Activated CD8-positive, alpha-beta memory T cell treated with anti-CD3 and anti-CD28 coated beads for 48 hours (primary cell): ENCODE results near the gene TAF11L3.
"Not testable (repeated sequence)": the region's sequence is repeated elsewhere in the genome, so short reads cannot be mapped to it uniquely, and the experiment has no call there.

Source experiments
- DNase-seq, 3 experiments: peaks; one replicate each; pipeline ENCODE4 v3.0.0-alpha.2; 2020; ENCODE audit warnings: low read depth in 2 of 3, low spot score in 2 of 3

TAF11L3 gene

DNA sequence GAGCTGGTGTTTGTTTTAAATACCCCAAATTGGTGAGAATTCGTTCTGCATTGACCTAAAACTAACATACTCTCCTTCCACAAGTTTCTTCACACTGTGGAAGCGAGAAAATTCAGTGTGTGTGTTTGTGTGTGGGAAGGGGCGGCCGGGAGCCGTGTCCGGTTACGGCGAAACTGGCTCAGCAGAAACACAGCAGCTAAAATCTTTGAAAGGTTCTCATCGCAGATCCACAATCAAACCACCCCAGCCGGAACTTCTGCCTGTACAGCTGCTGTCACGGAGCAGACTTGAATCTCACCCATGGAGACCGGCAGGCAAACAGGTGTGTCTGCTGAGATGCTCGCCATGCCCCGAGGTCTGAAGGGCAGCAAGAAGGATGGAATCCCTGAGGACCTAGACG lies at the start of gene TAF11L3:
Gene TAF11L3 (plus strand): TSS at position 301 of the 400 bp plus-strand sequence.
- not testable (repeated sequence) for DNase-seq

- no peak for DNase-seq
These were observed 48.1 kb upstream of the TAF11L3 start for GRCh38 chr5:17470064-17470463.

DNA sequence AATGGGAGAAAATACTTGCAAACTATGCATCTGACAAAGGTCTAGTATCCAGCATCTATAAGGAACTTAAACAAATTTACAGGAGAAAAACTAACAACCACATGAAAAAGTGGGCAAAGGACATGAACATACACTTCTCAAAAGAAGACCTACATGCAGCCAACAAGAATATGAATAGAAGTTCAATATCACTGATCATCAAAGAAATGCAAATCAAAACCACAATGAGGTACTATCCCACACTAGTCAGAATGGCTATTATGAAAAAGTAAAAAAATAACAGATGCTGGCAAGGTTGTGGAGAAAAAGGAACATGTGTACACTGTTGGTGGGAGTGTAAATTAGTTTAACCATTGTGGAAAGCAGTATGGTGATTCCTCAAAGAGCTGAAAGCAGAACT lies 43.1 kb upstream of the TAF11L3 start:
- DNase-seq: not testable (repeated sequence)

DNA sequence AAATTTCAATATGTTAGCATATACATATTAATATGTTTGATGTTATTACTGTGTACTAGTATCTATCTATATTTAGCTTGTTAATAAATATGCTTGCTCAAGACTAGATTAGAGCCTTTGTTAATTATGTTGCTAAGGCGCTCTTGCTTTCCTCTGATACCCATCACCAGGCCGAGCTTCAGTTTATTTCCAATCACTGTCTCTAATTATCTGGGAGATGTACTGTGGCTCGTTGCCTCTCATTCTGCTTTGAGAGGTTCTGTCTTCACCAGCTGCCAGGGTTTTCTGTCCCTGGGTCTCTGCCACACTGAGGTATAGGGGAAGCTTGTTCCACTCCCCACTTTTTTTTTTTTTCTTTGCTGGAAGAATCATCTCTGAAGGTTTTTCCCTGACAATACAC lies 41.1 kb upstream of the TAF11L3 start:
- DNase-seq: no peak

DNA sequence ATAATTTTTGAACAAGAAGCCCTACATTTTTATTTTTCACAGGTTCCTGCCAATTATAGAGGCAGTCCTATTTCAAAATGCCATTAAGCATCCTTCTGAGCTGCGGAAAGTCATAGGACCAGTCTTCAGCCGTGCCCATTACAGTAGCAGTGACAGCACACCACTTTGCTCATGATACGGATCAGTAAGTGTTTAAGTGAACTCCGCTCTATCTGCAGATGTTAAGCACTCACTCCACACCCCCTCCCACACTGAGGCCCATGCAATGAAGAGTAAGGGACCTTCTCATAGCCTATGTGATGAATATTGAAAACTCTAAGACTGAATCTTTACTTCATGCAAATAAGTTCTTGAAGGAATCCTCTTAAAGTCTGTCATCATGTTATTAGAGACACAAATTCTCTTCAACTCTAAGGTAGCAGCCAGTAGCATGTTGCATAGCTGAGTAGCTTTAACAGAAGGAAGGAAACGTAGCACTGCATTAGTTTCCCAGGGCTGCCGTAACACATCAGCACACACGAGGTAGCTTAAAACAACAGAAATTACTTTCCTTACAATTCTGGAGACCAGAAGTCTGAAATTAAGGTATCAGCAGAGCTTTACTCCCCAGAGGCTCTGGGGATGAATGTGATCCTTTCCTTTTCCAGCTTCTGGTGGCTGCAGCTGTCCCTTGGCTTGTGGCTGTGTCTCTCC lies 40.4 kb upstream of the TAF11L3 start:
- no peak for DNase-seq

GRCh38 chr5:17481378-17481777 lies 36.8 kb upstream of the TAF11L3 start:
- DNase-seq: no peak

DNA sequence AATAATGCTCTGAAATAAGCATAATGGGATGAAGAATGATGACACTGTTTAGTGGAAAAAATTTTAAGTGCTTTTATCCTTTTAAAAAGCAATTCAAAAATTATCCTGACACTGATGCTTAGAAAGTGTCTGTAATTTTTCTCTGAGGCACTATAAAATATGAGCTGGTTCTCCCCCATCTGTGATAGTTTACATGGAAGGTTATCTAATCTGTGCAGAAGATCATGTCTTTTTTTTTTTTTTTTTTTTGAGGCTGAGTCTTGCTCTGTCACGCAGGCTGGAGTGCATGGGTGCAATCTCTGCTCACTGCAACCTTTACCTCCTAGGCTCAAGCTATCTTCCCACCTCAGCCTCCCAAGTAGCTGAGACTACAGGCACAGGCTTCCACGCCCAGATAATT lies 35.4 kb upstream of the TAF11L3 start:
- DNase-seq: no peak

GRCh38 chr5:17486464-17487173 lies 31.5 kb upstream of the TAF11L3 start:
- not testable (repeated sequence) for DNase-seq

- DNase-seq: no peak
These were observed 31.0 kb upstream of the TAF11L3 start for GRCh38 chr5:17487174-17487512.

DNA sequence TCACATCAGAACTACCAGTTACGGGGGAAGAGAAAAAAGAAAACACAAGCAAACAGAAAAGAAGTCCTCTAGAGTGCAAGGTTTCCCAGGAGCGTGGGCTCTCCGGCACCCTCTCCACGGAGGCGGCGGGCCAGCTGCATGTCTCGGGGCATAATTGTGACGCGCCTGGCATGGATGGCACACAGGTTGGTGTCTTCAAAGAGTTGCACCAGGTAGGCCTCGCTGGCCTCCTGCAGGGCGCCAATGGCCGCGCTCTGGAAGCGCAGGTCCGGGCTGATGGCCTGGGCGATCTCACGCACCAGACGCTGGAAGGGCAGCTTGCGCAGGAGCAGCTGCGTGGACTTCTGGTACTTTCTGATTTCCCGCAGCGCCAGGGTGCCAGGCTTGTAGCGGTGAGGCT lies 26.9 kb upstream of the TAF11L3 start:
- not testable (repeated sequence) for DNase-seq

GRCh38 chr5:17492770-17493169 lies 25.4 kb upstream of the TAF11L3 start:
- no peak for DNase-seq

DNA sequence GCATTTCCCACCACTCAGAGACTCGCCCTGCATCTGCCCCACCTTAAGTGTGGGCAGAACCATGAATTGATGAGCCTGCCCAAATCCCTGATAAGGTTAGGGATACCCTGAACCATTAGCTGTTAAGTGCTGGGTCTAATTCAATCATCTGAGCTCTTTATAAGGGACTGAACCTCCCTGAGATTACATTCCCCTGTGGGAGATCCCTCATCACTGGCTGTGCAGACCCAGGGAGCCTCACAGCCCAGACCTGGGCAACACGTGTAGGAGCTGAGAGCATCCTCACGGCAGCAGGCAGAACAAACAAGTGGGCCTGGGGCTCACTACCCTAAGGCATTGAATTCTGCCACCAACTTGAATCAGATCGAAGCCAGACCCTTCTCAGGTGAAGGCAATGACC lies 20.7 kb upstream of the TAF11L3 start:
- no peak for DNase-seq

DNA sequence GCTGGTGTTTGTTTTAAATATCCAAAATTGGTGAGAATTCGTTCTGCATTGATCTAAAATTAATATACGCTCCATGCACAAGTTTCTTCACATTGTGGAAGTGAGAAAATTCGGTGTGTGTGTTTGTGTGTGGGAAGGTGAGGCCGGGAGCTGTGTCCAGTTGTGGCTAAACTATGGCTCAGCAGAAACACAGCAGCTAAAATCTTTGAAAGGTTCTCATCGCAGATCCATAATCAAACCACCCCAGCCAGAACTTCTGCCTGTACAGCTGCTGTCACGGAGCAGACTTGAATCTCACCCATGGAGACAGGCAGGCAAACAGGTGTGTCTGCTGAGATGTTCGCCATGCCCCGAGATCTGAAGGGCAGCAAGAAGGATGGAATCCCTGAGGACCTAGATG lies 20.2 kb upstream of the TAF11L3 start, which contains the start of gene TAF11L2:
Gene TAF11L2 (plus strand): TSS at position 301 of the 400 bp plus-strand sequence.
- not testable (repeated sequence) for DNase-seq

GRCh38 chr5:17511775-17512325 lies 6.3 kb upstream of the TAF11L3 start:
- DNase-seq: no peak

- not testable (repeated sequence) for DNase-seq
These were observed 641 bp upstream of the TAF11L3 start for GRCh38 chr5:17517526-17517925.

- DNase-seq: not testable (repeated sequence)
These were observed 1.3 kb downstream of the TAF11L3 start for GRCh38 chr5:17519508-17519907.

GRCh38 chr5:17521501-17521900 lies 3.3 kb downstream of the TAF11L3 start, which contains the start of gene TAF11L4:
Gene TAF11L4, plus strand, starts transcription at chr5:17521801.
- DNase-seq: not testable (repeated sequence)

GRCh38 chr5:17524935-17525334 lies 6.8 kb downstream of the TAF11L3 start, which contains the start of gene TAF11L5:
Gene TAF11L5, plus strand, starts transcription at chr5:17525235.
- not testable (repeated sequence) for DNase-seq

DNA sequence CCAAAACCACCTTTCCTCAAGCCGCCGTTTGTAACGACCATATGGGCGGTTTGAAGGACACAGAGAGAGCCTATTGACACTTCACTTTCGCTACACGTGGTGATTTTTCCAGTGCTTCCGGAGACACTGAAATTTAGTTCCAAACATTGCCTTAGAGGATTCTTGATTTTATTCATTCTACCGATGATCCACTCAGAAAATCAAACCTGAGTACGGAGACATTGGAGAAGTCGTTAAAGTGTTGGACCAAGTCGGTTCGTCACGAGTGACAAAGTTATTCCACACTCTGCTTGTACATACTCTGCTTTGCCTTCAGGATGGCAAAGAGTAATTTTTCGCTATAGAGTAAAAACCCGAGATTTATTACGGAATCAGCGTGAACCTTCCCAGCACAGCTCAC lies 8.3 kb downstream of the TAF11L3 start:
- peak in 1 of 3 experiments; percentile 6 for DNase-seq

- not testable (repeated sequence) for DNase-seq
These were observed 10.2 kb downstream of the TAF11L3 start, which contains the start of gene TAF11L6 for GRCh38 chr5:17528369-17528768. Gene TAF11L6, plus strand, starts transcription at chr5:17528669.
